K562 (cell line): Measurements from ENCODE around the gene MRPL42. TPM values are rescaled to one million over a fixed set of nuclear protein-coding genes. Genes with fewer than 3 reads are reported as not detected.

Experiments used
- CEBPB ChIP-seq: fragments of 450-650 bp; IDR thresholded peaks from 2 replicates; pipeline ENCODE4 v1.6.1; 2016; ENCODE audit warnings: missing genetic modification characterization, missing compliant biosample characterization
- CEBPG ChIP-seq, 3 experiments: fragments of 200-800 bp in 1 of 3; sonication (Bioruptor generic) in 1 of 3; sonication (generic) in 1 of 3; formaldehyde crosslinking in 1 of 3; IDR thresholded peaks in 2 of 3; conservative IDR thresholded peaks in 1 of 3; 2 replicates each; pipeline versions ENCODE4 v1.6.1 to v1.8.0; 2016 to 2022; ENCODE audit warnings: missing compliant biosample characterization in 2 of 3, missing genetic modification characterization in 2 of 3, mild to moderate bottlenecking in 1 of 3, missing genetic modification reagents in 1 of 3
- HMBOX1 ChIP-seq: sonication (generic); IDR thresholded peaks from 2 replicates; pipeline ENCODE4 v1.6.1; 2016
- ILK ChIP-seq: fragments of 450-650 bp; IDR thresholded peaks from 2 replicates; pipeline ENCODE4 v1.6.1; 2016; ENCODE audit warnings: missing genetic modification characterization, low read depth, mild to moderate bottlenecking, missing compliant biosample characterization, moderate library complexity, borderline replicate concordance
- NFIC ChIP-seq: fragments of 450-650 bp; IDR thresholded peaks from 2 replicates; pipeline ENCODE4 v1.6.1; 2017; ENCODE audit warnings: mild to moderate bottlenecking, inconsistent platforms
- RREB1 ChIP-seq: fragments of 250-450 bp; sonication (Bioruptor Pico); IDR thresholded peaks from 2 replicates; pipeline ENCODE4 v1.4.0; 2020
- SAFB ChIP-seq: fragments of 200-400 bp; formaldehyde crosslinking; IDR thresholded peaks from 2 replicates; pipeline ENCODE4 v1.6.1; 2017; ENCODE audit warnings: low read depth, low read length, borderline replicate concordance
- SFPQ ChIP-seq: fragments of 200-400 bp; formaldehyde crosslinking; IDR thresholded peaks from 2 replicates; pipeline ENCODE4 v1.6.1; 2017; ENCODE audit warnings: mild to moderate bottlenecking, low read depth, low read length, moderate library complexity
- ZBTB5 ChIP-seq: fragments of 450-650 bp; IDR thresholded peaks from 2 replicates; pipeline ENCODE4 v1.6.1; 2017; ENCODE audit warnings: antibody characterized with exemption
- ZNF12 ChIP-seq: sonication (generic); formaldehyde crosslinking; IDR thresholded peaks from 2 replicates; pipeline ENCODE4 v1.4.0; 2020; ENCODE audit warnings: mild to moderate bottlenecking, missing genetic modification reagents
- ZNF175 ChIP-seq: fragments of 200-800 bp; sonication (Bioruptor generic); IDR thresholded peaks from 2 replicates; pipeline ENCODE4 v1.6.1; 2016; ENCODE audit warnings: low read depth, mild to moderate bottlenecking, missing genetic modification characterization, missing compliant biosample characterization
- ZNF280A ChIP-seq: fragments of 450-650 bp; IDR thresholded peaks from 2 replicates; pipeline ENCODE4 v1.6.1; 2018; ENCODE audit warnings: mild to moderate bottlenecking, low read depth; ENCODE audit not compliant: partially characterized antibody
- ZNF79 ChIP-seq: fragments of 250-450 bp; sonication (Bioruptor Pico); IDR thresholded peaks from 2 replicates; pipeline ENCODE4 v1.4.0; 2020; ENCODE audit warnings: low read depth, mild to moderate bottlenecking, moderate library complexity
- polyA plus RNA-seq, 8 experiments: library from polyadenylated mRNA; depleted of rRNA in 4 of 8; stranded (reverse) in 5 of 8; unstranded in 3 of 8; fragments of >200 nt; fragmentation: Nextera tagmentation in 2 of 8; fragmentation: Illumina TruSeq in 1 of 8; extraction: Ambion mirVana in 2 of 8; extraction: Trizol in 1 of 8; gene quantifications; 2 replicates each; pipeline versions ENCODE4 v1.2.1 to v1.2.3, GENCODE V29; 2011 to 2014; ENCODE audit warnings: inconsistent platforms in 1 of 8, missing spikeins in 1 of 8
- total RNA-seq, 7 experiments: library from RNA; depleted of rRNA in 6 of 7; stranded (reverse); fragments of >200 nt in 6 of 7; fragmentation: Illumina TruSeq in 2 of 7; extraction: Trizol in 2 of 7; gene quantifications; 2 replicates each; pipeline versions ENCODE4 v1.2.1 to v1.2.3, GENCODE V29; 2011 to 2021; ENCODE audit warnings: low replicate concordance in 1 of 7

Gene MRPL42
- total and polyA plus RNA-seq, 9 of the 15 experiments (the other 6 are each of a cell fraction or from before 2014, with no cell fraction given) = 104 to 806 (median 218) TPM

GRCh38 chr12:93427779-93428564 is 39.3 kb upstream of the MRPL42 start (continued):
- TF ChIP-seq ZNF79 (CRISPR knock-in tag) = no peak
- no peak for TF ChIP-seq ILK (tag)
- TF ChIP-seq ZNF175 (CRISPR knock-in tag) = no peak
- no peak for TF ChIP-seq ZNF12 (CRISPR knock-in tag)
- peak; percentile 91 for TF ChIP-seq HMBOX1
- no peak for TF ChIP-seq ZNF280A
- no peak for TF ChIP-seq SAFB
- peak; percentile 86 for TF ChIP-seq NFIC
- TF ChIP-seq CEBPB (tag) = no peak
- no peak for TF ChIP-seq CEBPG (CRISPR knock-in tag; IDR thresholded peaks at IDR 0.05)
- TF ChIP-seq CEBPG (tag; conservative IDR thresholded peaks at IDR 0.05 in 1 of 2, IDR thresholded peaks at IDR 0.05 in 1 of 2) = peak in 1 of 2 experiments; percentile 34; a peak in 1 of 4 replicates
- TF ChIP-seq ZBTB5 = no peak
- TF ChIP-seq SFPQ = no peak
- no peak for TF ChIP-seq RREB1 (CRISPR knock-in tag)
